Effector memory CD4-positive, alpha-beta T cell (primary cell): ENCODE data around the gene AKR1C1.
"Not testable (repeated sequence)": the region's sequence is repeated elsewhere in the genome, so short reads cannot be mapped to it uniquely, and the experiment has no call there.

Experiments
- DNase-seq, 3 donors: peaks; one replicate each; pipeline ENCODE4 v3.0.0-alpha.2; 2020
- H3K27ac ChIP-seq: 2 replicates; pipeline ENCODE4 v1.7.0; 2013; ENCODE audit warnings: mild to moderate bottlenecking, low read length, moderate library complexity; ENCODE audit not compliant: insufficient read depth, poor library complexity, severe bottlenecking
- H3K27me3 ChIP-seq: replicated peaks from 2 replicates; pipeline ENCODE4 v1.7.0; 2013; ENCODE audit warnings: mild to moderate bottlenecking, low read length; ENCODE audit not compliant: insufficient read depth, control insufficient read depth, poor library complexity, severe bottlenecking
- H3K36me3 ChIP-seq: 2 replicates; pipeline ENCODE4 v1.7.0; 2013; ENCODE audit warnings: mild to moderate bottlenecking, low read length, moderate library complexity; ENCODE audit not compliant: control insufficient read depth, insufficient read depth
- H3K4me1 ChIP-seq: 2 replicates; pipeline ENCODE4 v1.7.0; 2013; ENCODE audit warnings: low read length, mild to moderate bottlenecking; ENCODE audit not compliant: control insufficient read depth, insufficient read depth, poor library complexity, severe bottlenecking
- H3K4me3 ChIP-seq: 2 replicates; pipeline ENCODE4 v1.7.0; 2013; ENCODE audit warnings: low read length, low read depth, mild to moderate bottlenecking; ENCODE audit not compliant: insufficient read depth, poor library complexity, severe bottlenecking
- H3K9me3 ChIP-seq: 2 replicates; pipeline ENCODE4 v1.7.0; 2013; ENCODE audit warnings: mild to moderate bottlenecking, low read length, moderate library complexity; ENCODE audit not compliant: control insufficient read depth

AKR1C1 gene

DNA sequence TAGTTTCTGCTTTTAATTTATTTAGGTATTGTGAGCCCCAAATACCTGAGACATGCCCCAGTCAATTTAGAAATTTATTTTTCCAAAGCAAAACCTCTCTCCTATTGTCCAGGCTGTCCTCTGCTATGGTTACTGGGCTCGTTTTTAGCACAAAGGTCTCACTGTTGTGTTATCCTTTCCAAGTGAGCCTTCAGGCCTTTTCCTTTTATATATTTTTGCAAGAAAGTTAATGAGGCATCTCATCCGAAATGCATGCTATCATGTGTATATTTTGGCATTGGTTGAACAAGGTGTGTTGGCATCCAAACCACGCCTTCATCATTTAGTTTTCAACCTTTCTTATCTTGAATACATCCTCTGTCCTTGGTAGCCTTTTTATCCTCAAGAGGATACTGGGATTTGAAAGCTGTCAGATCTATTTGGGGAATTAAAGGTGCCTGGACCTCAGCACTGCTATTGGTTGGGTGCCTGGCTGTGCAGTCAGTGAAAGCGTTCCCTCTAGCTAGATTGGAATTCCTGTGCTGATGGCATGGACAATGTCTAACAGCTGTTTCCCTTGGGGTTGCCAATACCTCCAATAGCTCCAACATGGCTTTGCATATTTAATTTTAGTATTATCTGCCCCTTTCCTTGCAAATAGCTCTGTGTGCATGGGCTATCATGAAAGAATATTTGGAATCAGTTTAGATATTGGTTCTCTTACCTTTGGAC lies 51.1 kb downstream of the AKR1C1 start:
- not testable (repeated sequence) for H3K4me1 ChIP-seq, H3K9me3 ChIP-seq, H3K4me3 ChIP-seq, H3K27me3 ChIP-seq, H3K36me3 ChIP-seq, H3K27ac ChIP-seq, DNase-seq

DNA sequence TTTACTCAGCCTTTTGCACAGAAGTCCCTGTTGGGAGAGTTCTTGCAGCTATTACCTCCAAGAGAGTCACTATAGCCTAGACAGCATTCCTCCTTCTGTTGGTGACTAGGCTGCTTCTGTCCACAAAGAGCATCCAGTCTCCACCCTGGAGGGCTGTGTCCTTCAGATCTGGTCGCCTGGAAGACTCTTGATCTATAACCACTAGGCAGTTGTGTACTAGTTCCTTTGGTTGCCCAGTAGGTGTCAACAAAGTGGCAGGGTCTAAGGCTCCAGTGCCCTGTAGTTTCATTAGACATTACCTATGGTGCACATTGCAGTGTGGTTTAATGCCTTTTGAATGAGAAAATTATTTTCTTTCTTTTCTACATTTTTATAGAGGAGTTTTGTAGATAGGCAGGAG lies 51.7 kb downstream of the AKR1C1 start:
- no peak for DNase-seq
- Histone ChIP-seq H3K36me3 (no peaks in the 10 kb centered on the region), H3K27ac (no peak overlapping the region), H3K4me3 (no peak overlapping the region), H3K9me3 (no peaks in the 10 kb centered on the region), H3K4me1 (no peaks in the 10 kb centered on the region), H3K27me3 (no peaks in the 10 kb centered on the region)

DNA sequence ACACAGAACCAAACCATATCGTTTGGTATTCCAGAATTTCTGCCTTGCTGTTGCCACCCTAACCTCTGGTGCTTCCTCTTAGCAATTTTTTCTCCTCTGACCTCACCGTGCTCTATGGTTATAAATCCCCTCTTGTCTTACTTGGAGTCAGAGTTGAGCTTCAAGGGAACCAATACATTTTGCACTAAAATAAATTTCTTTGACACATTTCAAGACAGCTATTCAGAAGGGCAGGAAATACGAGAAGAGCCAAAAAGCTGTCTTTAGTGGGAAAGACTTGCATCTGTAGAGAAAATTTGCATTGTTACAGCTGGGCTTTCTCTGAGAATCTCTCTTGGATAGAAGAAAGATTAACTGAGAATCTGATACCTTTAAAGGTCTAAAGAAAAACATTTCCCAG lies 54.9 kb downstream of the AKR1C1 start:
- Histone ChIP-seq H3K27ac (no peak overlapping the region), H3K36me3 (no peaks in the 10 kb centered on the region), H3K4me3 (no peak overlapping the region), H3K9me3 (no peaks in the 10 kb centered on the region), H3K4me1 (no peaks in the 10 kb centered on the region), H3K27me3 (no peaks in the 10 kb centered on the region)
- no peak for DNase-seq

DNA sequence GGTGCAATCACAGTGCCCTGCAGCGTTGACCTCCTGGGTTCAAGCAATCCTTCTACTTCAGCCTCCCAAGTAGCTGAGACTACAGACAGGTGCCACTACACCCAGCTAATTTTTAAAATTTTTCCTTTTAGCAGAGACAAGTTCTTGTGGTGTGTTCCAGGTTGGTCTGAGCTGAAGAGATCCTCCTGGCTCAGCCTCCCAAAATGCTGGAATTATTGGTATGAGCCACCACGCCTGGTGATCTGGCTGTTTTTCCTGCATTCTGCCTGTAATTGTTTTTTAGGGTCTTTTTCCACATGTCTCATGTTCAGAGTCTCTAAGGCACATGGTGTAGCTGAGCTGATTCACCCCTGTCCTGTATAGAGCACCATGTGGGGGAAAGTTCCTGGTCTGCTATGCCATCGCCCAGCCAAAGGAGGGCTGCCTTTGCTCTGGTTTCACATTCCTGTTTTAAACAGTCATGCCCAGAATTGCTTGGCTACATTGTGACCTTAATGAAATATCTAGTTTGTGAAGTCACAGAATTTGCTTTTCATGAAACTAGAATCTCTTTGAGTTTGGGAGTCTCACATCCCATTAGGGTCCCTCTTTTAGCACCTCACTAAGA lies 55.6 kb downstream of the AKR1C1 start:
- not testable (repeated sequence) for H3K27ac ChIP-seq, DNase-seq

DNA sequence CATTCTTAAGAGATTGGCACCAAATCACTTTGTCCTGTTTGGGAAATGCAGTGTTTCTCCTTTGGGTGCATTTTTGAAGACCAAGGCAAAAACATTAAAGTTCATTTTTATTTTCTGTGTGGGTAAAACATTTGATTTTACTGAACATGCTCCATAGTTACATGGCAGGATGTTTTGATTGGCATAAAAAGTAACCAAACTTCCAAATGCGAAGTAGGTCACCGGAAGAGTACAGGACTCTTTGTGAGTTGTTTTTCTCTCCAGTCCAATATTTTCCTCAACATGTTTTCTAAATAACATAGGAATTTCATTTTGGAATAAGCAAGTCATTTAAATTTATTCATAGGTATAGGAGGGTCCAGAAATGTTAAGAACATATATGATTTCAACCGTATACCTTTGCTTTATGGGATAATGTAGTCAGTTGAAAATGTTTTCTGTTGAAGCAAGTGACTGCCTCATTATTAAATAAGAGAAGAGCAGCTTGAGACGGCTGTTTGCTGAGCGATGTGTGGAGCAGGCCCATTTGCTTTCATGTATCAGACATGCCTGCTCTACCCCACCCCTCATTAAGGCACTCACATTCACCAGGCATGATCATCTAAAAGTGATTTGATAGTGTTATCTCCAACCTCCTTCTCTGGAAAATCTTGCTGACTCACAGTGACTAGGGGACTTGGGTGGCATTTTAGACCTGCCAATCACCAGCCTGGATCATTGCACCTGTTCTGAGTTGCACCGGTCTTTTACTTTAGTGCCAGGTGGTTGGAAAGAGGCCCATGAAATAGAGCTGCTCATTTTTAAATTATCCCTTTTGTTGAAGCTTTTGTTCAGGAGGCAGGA lies 56.8 kb downstream of the AKR1C1 start:
- not testable (repeated sequence) for H3K27me3 ChIP-seq, H3K9me3 ChIP-seq, H3K4me1 ChIP-seq, H3K4me3 ChIP-seq, DNase-seq, H3K27ac ChIP-seq, H3K36me3 ChIP-seq

More for the DNA sequence above, 55.6 kb downstream of the AKR1C1 start:
- not testable (repeated sequence) for H3K27me3 ChIP-seq, H3K4me3 ChIP-seq, H3K4me1 ChIP-seq, H3K36me3 ChIP-seq, H3K9me3 ChIP-seq

DNA sequence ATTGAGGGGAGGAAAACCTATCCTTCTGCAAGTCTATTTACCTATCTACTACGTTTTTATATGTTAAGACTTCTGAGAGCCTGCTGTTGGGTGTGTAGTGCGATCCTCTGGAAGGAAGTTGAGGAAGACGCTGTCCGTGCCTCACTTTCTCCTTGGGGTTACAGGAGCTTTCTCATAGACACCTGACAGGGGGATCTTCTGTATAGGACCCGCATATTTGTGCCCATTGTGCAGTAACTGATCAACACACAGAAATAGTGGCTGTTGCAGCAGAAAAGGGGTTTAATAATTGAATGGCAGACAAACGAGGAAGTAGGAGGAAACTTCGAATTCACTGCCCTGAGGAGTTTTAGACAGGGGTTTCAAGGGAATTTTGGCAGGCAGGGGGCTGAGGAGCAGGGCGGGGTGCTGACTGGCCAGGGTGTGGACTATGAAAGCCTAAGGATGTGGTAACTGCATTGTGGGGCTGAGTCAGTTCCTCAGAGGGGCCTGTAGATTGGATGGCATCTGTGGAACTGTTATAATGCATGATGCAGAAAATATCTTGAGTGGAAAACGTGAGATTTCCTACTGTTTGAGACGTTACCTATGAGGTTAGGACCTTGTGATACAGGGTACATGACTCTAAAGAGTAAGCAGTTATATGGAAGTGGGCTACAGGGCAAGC lies 58.5 kb downstream of the AKR1C1 start:
- not testable (repeated sequence) for H3K27ac ChIP-seq, DNase-seq, H3K4me1 ChIP-seq, H3K27me3 ChIP-seq, H3K9me3 ChIP-seq, H3K36me3 ChIP-seq, H3K4me3 ChIP-seq

DNA sequence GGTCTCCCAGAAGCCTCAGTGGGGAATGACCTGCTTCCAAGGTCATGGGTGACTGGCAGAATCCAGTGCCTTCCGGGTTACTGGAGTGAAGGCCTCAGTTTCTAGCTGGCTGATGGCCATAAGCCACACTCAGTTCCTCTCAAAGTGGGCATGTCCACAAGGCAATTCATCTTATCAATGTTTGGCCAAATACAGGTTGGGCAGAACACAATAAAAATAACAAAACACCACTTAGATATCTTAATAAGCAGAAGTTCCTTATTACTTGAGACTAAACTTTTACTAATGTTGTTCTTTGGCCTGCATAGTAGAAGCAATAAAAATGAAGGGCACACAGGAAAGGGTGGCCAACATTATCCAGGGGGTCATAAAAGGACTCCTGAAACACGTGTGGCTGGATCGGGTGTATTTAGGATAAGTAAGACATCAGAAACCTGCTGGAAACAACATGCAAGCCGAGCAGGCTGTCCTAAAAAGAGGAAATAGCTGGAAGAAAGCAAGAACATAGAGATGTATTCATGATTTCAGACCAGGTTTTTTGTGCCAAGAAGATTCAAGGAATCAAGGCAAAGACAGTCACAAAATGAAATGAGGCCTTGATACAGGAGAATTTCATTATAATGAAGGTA lies 60.1 kb downstream of the AKR1C1 start:
- Histone ChIP-seq H3K27me3 (no peaks in the 10 kb centered on the region), H3K9me3 (no peaks in the 10 kb centered on the region), H3K27ac (no peak overlapping the region), H3K36me3 (no peaks in the 10 kb centered on the region), H3K4me1 (no peaks in the 10 kb centered on the region), H3K4me3 (no peak overlapping the region)
- no peak for DNase-seq

DNA sequence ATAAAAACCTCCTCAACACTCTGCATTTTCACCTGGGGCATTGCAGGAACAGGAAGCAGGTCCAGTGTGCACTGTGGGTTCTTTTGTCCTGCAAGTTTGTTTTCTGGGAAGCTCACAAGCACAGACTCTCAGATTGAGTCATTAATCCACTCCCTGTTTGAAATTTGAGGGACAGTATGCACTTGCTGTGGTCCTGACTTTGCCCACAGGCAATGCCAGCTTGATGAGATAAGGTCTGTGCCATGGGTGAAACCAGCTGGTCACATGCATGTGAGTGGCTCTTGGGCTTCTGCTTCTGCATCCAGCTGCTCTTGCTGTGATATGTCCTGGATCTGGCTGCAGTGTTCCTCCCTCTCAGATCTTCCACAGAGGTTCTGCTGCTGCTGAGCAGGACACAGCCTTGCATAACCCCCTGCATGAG lies 62.3 kb downstream of the AKR1C1 start:
- not testable (repeated sequence) for H3K9me3 ChIP-seq, H3K36me3 ChIP-seq, H3K4me3 ChIP-seq, H3K27me3 ChIP-seq, DNase-seq, H3K4me1 ChIP-seq, H3K27ac ChIP-seq

DNA sequence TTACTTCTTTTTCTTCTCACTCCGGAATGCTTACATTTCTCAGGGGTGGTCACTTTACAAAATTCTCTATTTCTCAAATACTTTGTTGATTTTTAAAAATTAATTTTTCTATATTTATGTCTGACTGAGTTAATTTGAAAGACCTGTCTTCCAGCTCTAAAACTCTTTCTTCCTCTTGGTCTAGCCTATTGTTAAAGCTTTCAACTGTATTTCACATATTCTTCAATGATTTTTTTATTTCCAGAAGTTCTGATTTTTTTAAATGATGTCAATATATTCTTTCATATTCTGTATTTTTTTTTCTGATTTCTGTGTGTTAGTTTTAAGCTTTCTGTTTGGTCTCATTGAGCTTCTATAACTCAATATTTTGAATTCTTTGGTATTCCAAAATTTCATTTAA lies 67.8 kb downstream of the AKR1C1 start:
- H3K36me3 ChIP-seq, result no peaks in the 10 kb centered on the region
- H3K4me3 ChIP-seq, result no peak overlapping the region
- H3K27ac ChIP-seq, result no peak overlapping the region
- no peak for DNase-seq
- H3K27me3 ChIP-seq, result no peaks in the 10 kb centered on the region
- no peaks in the 10 kb centered on the region for H3K4me1 ChIP-seq
- H3K9me3 ChIP-seq, result no peaks in the 10 kb centered on the region
